GM12878 (cell line): ENCODE data around the gene NLN.

Source experiments
- ATF2 ChIP-seq: IDR thresholded peaks from 2 replicates; pipeline ENCODE4 v1.6.1; 2012; ENCODE audit warnings: low read length, inconsistent platforms
- CHD4 ChIP-seq: fragments of 200-600 bp; sonication (generic); IDR thresholded peaks from 2 replicates; pipeline ENCODE4 v1.6.1; 2016; ENCODE audit warnings: mild to moderate bottlenecking
- JUND ChIP-seq: IDR thresholded peaks from 2 replicates; pipeline ENCODE4 v1.6.1; 2012; ENCODE audit warnings: low read depth, mild to moderate bottlenecking, low read length, improper control_type of control experiment, moderate library complexity
- RBBP5 ChIP-seq: fragments of 200-600 bp; sonication (generic); conservative IDR thresholded peaks from 2 replicates; pipeline ENCODE4 v1.6.1; 2016
- REST ChIP-seq: IDR thresholded peaks from 2 replicates; pipeline ENCODE4 v1.6.1; 2012; ENCODE audit warnings: mild to moderate bottlenecking, low read depth, low read length
- SRF ChIP-seq, 2 experiments: IDR thresholded peaks; 2 replicates each; pipeline ENCODE4 v1.6.1; 2011; ENCODE audit warnings: low read depth in 2 of 2, low read length in 2 of 2, mild to moderate bottlenecking in 1 of 2, moderate library complexity in 1 of 2

DNA sequence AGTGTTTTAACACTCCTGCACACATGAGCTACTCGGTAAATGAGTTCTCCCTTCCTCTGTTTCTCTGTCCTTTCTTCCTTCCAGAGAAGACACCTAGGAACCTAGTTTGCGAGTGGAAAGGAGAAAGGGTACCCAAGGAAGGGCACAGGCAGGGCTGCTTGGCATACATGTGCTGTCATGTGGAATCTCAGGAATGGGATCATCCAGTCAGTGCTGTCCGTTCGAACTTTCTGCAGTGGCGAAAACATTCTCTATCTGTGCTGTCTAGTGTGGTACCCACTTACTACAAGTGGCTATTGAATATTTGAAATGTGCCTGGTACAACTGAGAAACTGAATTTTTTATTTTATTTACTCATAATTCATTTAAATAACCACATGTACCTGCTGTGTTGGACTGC, 28.0 kb downstream of the NLN start:
- TF ChIP-seq JUND, result no peak
- no peak for TF ChIP-seq RBBP5
- TF ChIP-seq REST, result no peak
- no peak for TF ChIP-seq ATF2
- TF ChIP-seq CHD4, result no peak
- TF ChIP-seq SRF (IDR thresholded peaks at IDR 0.05; ENCODE audit: low read depth in 2 of 2, low read length in 2 of 2), result no peak
